HG02759 (cell line): ENCODE results near the gene LIPI.
"Not testable (repeated sequence)": the region's sequence is repeated elsewhere in the genome, so short reads cannot be mapped to it uniquely, and the experiment has no call there.

Source experiments
- ATAC-seq: cut with Tn5 transposase; IDR thresholded peaks from one replicate; pipeline ENCODE4 v1.9.1; 2021; ENCODE audit warnings: mild to moderate bottlenecking, moderate library complexity; ENCODE audit not compliant: unreplicated experiment

LIPI gene

DNA sequence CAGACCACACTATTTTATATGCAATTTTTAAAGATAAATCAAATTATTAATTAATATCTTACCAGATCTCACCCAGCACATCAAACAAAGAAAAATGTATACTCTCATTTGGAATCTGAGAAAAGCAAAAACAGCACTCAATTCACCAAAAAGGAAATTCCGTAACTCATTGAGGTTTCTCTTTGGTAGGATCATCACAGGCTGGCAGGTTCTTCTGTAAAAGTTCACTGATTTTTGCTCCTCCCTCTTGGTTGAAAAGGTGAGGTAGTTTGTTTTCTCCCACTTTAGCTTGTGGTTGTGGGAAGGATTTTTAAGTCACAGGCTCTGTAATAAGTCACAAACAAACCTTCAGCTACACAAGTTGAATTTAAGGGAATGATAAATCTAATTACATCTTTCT is at the start of gene LIPI:
LIPI (minus strand) TSS at position 218 of the 400 bp plus-strand sequence; CDS start at position 108, 110 bp downstream.
- no peak for ATAC-seq

DNA sequence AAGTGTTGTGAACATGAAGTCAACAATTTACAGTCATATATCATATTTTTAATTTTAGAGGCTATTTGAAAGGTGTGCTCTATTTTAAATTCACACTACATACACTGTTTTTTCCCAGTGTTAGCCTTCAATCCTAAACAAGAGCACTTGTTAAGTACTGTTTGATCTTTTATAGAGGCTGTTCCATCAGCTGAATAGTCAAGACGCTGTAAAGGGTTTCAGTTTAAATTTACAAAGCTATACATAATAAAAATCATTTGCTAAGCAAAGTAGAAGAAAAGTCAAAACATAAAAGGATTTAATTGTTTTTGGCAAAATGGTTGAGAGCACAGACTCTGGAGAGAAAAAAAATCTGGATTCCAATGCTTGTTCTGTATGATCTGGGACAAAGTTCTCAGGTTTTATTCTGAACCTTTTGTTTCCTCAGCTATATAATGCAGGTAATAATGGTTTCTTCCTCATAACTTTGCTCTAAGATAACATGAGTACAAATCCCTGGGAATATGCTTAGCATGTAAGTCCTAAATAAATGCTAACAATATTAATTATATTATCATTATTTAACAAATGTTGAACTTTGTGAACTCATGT is 49.5 kb upstream of the LIPI start:
- ATAC-seq, result no peak

DNA sequence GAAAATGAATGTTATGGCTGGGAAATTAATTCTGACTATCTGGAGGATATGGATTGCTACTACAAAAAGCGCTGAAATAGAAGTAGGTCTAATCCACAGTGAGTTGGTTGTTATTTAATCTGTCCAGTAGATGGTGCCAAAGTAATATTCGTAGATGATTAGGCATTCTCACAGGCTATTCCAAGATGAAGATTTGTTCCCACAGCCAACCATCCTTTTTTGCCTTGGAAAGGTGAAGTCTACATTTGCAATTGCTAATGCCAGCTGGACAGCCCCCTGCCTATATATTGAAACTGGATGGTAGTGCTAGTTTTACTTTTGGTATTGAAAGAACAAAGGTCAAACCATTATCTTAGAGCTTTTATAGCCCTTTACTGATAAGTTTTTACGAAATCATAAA is 49.0 kb upstream of the LIPI start:
- ATAC-seq, result peak; percentile 62

DNA sequence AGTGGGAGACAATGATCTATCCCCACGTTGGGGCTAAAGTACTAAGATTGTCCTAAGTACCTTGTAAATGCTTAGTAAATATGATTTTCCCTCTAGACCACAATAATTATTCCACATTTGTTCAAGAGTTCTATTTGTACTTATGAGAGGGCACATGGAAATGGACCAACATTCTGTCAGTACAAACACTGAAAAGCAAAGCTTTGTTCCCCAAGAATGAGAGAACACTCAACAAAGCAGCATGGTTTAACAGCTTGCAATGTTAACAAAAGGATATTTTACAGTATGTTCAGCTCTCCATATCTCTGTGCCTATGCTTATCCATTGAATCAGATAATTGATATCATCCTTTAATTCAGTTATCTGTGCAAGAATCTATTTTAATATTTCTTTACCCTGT is 40.6 kb upstream of the LIPI start:
- no peak for ATAC-seq

DNA sequence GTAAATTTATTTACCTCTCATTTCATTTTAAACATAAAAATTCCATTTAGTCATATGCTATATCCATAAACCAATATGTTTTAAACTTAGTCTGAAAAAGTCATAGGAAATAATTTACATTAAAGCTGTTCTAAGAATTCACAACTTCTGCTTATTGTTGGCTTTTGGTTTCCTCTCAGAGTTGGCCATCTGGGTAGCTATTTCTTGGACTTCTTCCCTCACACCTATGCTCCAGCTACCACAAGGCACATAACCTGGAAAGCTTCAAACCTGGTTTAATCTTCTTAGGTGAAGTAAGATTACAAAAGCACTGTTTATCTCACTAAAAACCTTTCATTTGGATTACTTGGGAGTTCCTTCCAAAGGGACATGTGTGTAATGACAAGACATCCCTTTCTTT is 35.0 kb upstream of the LIPI start:
- no peak for ATAC-seq

DNA sequence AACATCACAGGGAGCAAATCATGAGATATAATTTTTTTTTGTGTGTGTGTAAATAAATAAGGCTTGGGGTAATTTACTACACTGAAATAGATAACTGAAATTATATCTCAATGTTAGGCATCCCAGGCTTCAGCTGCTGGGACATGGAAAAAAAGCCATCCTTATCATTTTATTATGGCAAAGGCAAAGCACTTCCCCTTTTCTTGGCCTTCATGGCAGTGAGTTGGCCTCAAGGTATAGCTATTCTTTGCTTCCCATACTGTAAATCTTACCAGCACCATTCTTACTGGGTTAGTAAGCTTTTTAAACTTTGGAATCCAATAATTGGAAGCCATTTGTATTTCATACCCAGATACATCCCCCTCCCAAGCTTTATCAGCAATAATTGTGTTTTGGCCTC is 34.2 kb upstream of the LIPI start:
- ATAC-seq, result no peak

DNA sequence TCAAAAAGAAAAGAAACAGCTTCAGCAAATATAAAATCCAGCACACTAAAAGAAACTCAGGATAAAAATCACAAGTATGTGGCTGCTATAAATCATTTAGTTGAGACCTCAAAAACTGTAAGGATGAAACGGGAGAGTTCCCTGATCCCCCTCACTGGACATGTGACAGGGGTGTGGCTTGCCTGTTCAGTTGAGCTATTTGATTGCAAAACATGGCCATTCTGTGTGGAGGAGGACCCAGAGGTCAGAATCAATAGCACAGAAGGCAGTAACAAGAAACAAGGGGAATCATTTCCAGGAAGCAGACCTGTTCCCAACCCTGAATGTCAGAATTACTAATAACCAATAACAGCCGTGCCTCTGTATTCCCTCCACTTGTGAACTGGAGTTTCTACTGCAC is 33.1 kb upstream of the LIPI start:
- ATAC-seq, result no peak

DNA sequence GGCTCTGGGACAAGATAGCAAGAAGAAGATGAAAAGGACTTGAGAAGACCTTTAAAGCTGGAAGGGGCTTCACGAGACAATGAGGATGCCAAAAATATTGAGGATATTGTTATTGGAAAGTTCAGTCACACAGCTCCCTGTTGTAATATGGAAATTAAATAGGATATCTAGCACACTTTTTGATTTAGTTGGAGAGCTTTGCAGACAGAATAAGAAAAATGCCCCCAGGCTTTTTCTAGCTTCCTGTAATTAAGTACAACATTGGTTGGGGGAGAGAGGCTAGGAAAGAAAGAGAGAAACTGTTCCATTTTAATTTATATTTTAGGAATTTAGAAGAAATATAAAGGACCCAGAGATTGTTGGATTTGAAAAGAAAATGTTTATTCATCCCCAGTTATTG is 32.7 kb upstream of the LIPI start:
- ATAC-seq, result no peak

DNA sequence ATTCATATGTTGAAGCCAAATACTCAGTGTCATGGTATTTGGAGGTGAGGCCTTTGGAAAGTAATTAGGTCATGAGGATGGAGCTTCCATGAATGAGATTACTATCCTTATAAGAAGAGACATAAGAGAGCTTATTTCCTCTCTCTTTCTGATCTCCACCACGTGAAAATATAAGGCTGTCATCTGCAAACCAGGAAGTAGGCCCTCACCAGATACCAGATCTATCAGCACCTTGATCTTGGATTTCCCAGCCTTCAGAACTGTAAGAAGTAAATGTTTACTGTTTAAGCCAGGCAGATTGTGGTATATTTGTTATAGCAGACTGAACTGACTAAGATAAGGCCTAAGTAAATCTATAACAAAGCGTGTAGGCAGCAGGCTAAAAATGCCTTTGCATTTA is 30.5 kb upstream of the LIPI start:
- ATAC-seq, result no peak

DNA sequence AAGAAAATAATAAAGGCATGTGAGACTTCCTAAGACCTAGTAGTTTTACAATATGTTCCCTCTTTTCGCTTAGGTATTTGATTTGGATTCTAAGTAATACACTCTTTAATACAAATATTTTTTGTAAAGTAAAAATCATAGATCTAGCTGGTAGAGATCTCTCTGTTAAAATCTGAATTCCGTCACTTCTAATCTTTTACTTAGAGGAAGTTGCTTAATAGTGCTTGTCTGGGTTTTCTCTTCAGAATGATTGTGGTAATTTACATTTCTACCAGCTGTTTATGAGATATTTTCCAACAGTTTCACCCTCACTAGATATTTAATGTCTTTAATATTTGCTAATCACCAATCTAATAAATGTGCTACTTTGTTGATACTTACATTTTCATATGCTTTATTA is 28.5 kb upstream of the LIPI start:
- no peak for ATAC-seq

DNA sequence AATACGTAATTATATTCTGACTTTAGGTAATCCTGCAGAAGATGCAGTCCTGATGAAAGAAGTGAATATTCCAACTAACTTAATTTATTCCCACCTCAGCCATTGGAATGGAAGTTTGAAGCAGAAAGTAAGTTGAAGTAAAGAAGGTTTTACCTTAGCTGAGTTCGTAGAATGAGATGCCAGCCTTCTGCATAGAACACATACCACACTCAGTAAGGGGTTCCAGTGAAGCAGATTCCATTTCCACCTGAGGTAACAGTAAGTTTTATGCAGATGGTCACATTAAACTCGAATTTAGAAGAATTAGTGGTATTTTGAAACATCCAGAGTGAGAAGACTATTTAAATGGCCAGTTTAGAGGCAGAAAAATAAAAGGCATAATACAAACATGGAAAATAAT is 25.4 kb upstream of the LIPI start:
- ATAC-seq, result no peak

DNA sequence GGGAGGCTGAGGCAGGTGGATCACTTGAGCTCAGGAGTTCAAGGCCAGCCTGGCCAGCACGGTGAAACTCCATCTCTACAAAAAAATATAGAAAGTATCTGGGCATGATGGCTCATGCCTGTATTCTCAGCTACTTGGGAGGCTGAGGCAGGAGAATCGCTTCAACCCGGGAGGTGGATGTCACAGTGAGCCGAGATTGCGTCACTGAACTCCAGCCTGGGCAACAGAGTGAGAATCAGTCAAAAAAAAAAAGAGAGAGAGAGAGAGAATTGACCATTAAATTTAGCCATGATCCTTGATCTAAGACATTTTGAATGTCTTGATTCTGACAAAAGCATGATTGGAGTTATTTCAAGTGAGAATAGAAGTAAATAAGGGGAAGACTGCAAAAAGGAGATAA is 24.3 kb upstream of the LIPI start:
- no peak for ATAC-seq

DNA sequence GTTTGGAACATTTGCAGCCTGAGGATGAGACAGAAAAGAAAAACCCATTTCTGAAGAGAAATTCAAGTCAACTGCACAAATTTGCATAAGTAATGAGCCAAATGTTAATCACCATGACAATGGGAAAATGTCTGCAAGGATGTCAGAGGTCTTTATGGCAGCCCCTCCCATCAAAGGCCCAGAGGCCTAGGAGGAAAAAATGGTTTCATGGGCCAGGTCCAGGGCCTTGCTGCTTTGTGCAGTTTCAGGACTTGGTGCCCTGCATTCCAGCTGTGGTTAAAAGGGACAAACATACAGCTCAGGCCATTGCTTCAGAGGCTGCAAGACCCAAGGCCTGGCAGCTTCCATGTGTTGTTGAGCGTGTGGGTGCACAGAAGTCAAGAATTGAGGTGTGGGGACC is 18.6 kb upstream of the LIPI start:
- no peak for ATAC-seq

DNA sequence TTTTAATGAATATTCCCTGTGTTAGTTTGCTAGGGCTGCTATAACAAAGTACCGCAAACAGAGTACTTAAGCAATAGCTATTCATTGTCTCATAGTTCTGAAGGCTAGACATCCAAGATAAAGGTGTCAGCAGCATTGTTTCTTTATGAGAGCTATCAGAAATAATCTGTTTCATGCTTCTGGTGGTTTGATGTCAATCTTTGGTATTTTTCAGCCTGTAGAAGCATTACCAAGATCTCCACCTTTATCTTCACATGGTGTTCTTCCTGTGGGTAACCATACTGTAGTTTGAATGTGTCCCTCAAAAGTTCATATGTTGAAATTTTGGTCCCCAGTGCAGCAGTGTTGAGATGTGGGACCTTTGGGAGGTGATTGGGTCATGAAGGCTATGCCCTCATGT is 12.6 kb upstream of the LIPI start:
- ATAC-seq, result no peak

DNA sequence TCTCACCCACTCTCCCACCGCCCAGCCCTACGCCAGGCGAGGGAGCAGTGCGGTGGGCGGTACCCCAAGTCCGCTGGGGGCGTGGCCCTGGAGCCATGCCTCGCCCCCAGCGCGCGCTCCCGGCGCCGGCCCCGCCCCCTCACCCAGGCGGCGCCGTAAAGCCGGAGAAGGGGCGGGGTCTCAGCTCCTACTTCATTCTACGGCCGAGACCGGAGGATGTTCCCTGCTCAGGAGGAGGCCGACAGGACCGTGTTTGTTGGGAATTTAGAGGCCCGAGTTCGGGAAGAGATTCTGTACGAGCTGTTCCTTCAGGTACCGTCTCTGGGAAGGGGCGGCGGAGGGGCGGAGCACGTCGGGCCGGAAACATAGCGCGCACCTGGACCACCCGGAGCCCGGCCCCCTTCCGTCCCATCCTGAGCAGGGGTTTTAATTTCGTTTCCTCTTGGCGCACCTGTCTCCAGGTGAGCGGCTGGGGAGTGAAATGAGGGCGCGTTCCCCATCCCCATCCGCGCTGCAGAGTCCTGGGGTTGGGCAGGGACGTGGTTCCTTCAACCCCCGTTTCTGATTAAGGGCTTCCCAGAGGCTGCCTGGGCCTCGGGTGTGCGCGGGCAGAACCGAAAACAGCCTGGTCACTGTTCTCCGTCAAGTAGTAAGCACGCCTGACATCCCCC is 5.4 kb upstream of the LIPI start, which contains the start of gene RBM11:
RBM11 (plus strand) TSS at position 187 of the 671 bp plus-strand sequence; CDS start at position 217, 30 bp downstream.
- ATAC-seq, result peak; percentile 99

DNA sequence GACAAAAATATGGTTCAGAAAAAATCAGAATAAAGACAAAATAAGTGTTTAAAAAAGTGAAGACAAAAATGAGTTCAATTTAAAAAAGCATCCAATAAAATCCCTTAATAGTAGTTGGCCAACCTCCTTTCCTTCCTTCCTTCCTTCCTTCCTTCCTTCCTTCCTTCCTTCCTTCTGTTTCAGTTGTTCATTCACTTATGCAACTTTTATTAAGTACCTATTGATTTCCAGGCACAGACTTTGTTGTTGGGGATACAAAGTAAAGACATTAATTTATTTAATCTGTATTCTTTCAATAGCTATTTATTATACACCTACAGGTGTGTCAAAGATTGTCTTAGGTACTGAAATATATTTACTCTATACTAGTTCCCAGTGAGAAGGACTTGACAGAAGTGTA is 2.4 kb upstream of the LIPI start:
- ATAC-seq, result no peak

DNA sequence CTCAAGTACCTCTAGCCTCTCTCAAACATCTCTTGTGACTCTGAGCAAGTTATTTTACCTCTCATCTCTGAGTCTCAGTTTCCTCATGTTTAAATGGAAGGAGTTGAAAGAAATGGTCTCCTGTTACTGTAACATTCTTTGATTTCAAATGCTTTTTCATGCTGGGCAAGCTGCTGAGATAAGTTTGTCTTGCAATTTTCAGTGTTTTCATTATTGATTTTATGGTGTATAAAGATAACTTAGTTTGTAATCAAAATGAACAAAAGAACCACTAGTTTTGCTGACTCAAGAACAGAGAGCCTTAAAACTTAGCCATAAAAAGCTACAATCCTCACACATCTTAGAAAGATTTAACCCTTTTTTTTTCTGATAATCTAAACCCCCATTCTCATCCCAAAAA is 4.5 kb downstream of the LIPI start:
- ATAC-seq, result no peak

DNA sequence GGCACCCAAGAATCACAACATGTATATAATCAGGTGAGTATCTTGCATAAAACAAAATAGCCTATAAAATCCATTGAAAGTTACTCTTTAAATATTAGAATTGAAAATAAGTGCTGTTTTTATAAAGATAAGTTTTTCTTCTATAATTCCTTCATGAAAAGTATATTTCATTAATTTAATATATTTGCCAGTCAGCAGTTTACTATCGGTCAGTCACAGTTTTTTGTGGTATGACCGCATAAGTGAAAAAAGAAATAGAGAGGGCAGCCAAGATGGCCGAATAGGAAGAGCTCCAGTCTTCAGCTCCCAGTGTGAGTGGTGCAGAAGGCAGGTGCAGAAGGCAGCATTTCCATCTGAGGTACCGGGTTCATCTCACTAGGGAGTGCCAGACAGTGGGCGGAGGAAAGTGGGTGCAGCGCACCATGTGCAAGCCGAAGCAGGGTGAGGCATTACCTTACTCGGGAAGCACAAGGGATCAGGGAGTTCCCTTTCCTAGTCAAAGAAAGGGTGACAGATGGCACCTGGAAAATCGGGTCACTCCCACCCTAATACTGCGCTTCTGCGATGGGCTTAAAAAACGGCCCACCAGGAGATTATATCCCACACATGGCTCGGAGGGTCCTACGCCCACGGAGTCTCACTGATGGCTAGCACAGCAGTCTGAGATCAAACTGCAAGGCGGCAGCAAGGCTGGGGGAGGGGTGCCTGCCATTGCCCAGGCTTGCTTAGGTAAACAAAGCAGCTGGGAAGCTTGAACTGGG is 44.1 kb downstream of the LIPI start:
- not testable (repeated sequence) for ATAC-seq

DNA sequence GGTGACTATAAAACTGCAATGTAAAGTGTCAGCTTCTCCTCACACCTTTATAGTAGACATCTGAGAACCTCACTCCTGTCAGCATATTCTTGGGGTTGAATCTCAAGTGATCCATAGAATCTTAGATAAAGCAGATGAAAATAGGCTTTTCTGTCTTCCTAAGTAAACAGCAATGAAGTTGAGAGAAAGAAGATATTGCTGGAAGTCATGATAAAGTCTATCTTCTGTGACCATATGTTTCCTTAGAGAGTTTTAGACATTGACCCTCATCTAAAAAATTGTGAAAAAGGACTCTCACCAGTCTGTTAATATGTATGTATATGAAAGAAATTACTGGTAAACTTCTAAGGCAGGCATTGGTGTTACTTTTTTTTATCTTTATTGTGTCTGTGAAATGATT is 66.8 kb downstream of the LIPI start:
- ATAC-seq, result no peak

DNA sequence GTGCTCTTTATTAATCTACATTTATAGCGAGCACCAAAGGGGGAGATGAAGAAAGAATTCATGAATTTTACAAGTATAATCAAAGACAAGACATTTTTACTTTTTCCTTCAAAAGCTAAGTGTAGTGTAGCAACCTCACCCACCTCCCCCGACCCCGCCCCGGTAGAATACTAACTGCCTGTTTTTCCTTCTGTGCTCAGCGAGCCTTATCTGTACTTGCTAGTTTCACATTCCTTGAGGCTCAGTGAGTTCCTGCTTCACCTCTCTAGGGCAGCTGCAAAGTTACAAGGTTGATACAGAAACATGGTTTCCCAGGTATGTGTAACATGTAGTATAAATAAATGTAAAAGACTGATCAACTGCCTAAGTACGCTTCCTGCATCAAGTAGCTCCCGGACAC is 86.5 kb downstream of the LIPI start:
- no peak for ATAC-seq

DNA sequence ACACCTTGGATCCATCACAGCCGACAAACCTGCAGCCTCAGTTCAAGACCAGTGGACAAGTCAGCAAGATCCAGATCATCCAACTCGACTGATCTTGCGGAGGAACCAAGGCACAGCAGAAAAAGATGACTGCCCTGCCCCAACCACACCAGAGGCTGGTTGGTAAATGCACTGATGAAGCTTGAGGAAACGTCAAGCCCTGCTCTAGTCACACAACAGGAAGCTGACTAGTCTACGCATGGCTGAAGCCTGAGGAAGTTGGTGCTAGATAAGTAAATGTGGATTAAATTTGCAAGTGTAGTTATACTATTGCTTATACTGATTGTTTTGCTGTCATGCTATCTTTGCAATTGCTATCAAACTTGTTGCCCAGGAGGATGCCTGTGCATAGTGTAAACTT is 89.0 kb downstream of the LIPI start:
- ATAC-seq, result no peak

DNA sequence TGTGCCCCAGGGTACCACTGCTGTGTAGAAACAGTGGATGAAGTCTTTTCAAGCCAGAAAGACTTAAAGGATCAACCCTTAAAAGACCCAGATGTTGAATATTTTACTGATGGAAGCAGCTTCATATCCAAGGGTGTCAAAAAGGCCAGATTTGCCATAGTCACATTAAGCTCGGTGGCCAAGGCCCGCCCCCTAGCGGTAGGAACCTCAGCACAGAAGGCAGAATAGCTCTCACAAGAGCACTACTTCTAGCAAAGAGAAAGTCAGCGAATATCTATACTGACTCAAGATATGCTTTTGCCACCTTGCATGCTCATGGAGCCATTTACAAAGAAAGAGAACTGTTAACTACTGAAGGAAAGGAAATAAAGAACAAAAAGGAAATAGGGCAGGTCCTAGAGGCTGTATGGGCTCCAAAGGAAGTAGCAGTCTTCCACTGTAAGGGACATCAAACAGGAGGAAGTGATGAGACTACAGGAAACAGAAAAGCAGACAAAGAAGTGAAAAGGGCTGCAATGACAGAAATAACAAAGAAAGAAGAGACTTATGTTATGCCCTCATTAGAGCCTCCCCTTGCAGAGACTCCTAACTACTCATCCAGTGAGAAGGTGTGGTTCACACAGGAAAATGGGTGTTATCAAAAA is 90.5 kb downstream of the LIPI start:
- peak; percentile 48 for ATAC-seq
